H1 (cell line): Measurements from ENCODE around the gene MALSU1. TPM values are rescaled to one million over a fixed set of nuclear protein-coding genes. Genes with fewer than 3 reads are reported as not detected.

Experiments used
- CTCF ChIA-PET: fragments of 300-600 bp; sonication (Branson Sonifier 250); formaldehyde crosslinking; loops from one replicate; lab custom pipeline; 2021; ENCODE audit not compliant: partially characterized antibody; lab: Charles Lee
- POLR2A ChIA-PET: fragments of 300-600 bp; sonication (Branson Sonifier 250); formaldehyde crosslinking; loops from one replicate; lab custom pipeline; 2021; ENCODE audit warnings: inconsistent platforms; ENCODE audit not compliant: partially characterized antibody; lab: Charles Lee
- DNase-seq, 2 experiments: peaks; one replicate each; pipeline versions ENCODE4 v3.0.0 to v3.0.0-alpha.2; 2010 to 2022; ENCODE audit warnings: low spot score in 2 of 2, low read depth in 1 of 2, mixed read lengths in 1 of 2
- FAIRE-seq: peaks from 2 replicates; lab custom pipeline; 2011; peaks lifted over from hg19 to GRCh38; lab: Jason Lieb, UNC
- H2AFZ ChIP-seq: 2 replicates; pipeline ENCODE4 v1.8.1; 2012; ENCODE audit warnings: low read length, inconsistent platforms
- H2AK5ac ChIP-seq: 2 replicates; pipeline ENCODE4 v1.6.1; 2013; ENCODE audit warnings: low read depth, low read length
- H2BK120ac ChIP-seq: replicated peaks from 2 replicates; pipeline ENCODE3; 2013; ENCODE audit warnings: low read depth, low read length, inconsistent platforms
- H2BK12ac ChIP-seq: 2 replicates; pipeline ENCODE4 v1.6.1; 2013; ENCODE audit warnings: low read depth, low read length
- H2BK15ac ChIP-seq: 2 replicates; pipeline ENCODE4 v1.6.1; 2013; ENCODE audit warnings: low read length
- H2BK20ac ChIP-seq: 2 replicates; pipeline ENCODE4 v1.6.1; 2013; ENCODE audit warnings: low read length
- H2BK5ac ChIP-seq: 2 replicates; pipeline ENCODE4 v1.6.1; 2013; ENCODE audit warnings: low read depth, low read length
- H3K14ac ChIP-seq: 2 replicates; pipeline ENCODE4 v1.6.1; 2013; ENCODE audit warnings: inconsistent platforms; ENCODE audit not compliant: insufficient read length
- H3K18ac ChIP-seq: 2 replicates; pipeline ENCODE4 v1.6.1; 2013; ENCODE audit warnings: low read length; ENCODE audit errors: extremely low read depth
- H3K23ac ChIP-seq: 2 replicates; pipeline ENCODE4 v1.6.1; 2013; ENCODE audit warnings: inconsistent platforms; ENCODE audit not compliant: insufficient read length
- H3K23me2 ChIP-seq: 2 replicates; pipeline ENCODE4 v1.6.1; 2013; ENCODE audit warnings: low read depth, low read length
- H3K27ac ChIP-seq: 2 replicates; pipeline ENCODE4 v1.6.1; 2011; ENCODE audit warnings: low read depth, low read length, inconsistent platforms
- H3K27me3 ChIP-seq, 4 experiments: replicated peaks in 1 of 4; 1 replicate in 1 of 4; 2 replicates in 3 of 4; pipeline versions ENCODE4 v1.6.1 to v1.8.1; 2011 to 2013; ENCODE audit warnings: low read length in 3 of 4, mild to moderate bottlenecking in 3 of 4, inconsistent platforms in 2 of 4, mixed read lengths in 2 of 4, moderate library complexity in 1 of 4; ENCODE audit not compliant: control insufficient read depth in 3 of 4, insufficient read depth in 3 of 4; ENCODE audit errors: extremely low read depth in 1 of 4
- H3K36me3 ChIP-seq, 4 experiments: 2 replicates each; pipeline versions ENCODE4 v1.6.1 to v1.8.1; 2011 to 2013; ENCODE audit warnings: mild to moderate bottlenecking in 4 of 4, low read length in 3 of 4, moderate library complexity in 2 of 4, control low read depth in 1 of 4, inconsistent platforms in 1 of 4; ENCODE audit not compliant: insufficient read depth in 4 of 4, control insufficient read depth in 2 of 4
- H3K4ac ChIP-seq: replicated peaks from 2 replicates; pipeline ENCODE3; 2013; ENCODE audit warnings: low read length, low read depth, mixed read lengths, inconsistent platforms; ENCODE audit not compliant: insufficient read length
- H3K4me1 ChIP-seq, 4 experiments: replicated peaks in 1 of 4; 1 replicate in 1 of 4; 2 replicates in 3 of 4; pipeline versions ENCODE4 v1.6.1 to v1.8.1; 2011 to 2013; ENCODE audit warnings: low read length in 3 of 4, inconsistent platforms in 2 of 4, mixed read lengths in 1 of 4; ENCODE audit not compliant: insufficient read depth in 4 of 4, control insufficient read depth in 3 of 4
- H3K4me2 ChIP-seq, 2 experiments: 2 replicates each; pipeline versions ENCODE4 v1.6.1 to v1.8.1; 2011 to 2013; ENCODE audit warnings: low read depth in 2 of 2, low read length in 2 of 2, control low read depth in 1 of 2, inconsistent platforms in 1 of 2, mild to moderate bottlenecking in 1 of 2; ENCODE audit not compliant: insufficient read depth in 1 of 2
- H3K4me3 ChIP-seq, 4 experiments: fragments of 200-600, 300-600 bp in 1 of 4; sonication (generic), shearing (Covaris generic), sonication (Bioruptor Twin) in 1 of 4; 2 replicates each; pipeline versions ENCODE4 v1.5.1 to v1.8.1; 2011 to 2016; ENCODE audit warnings: low read length in 4 of 4, low read depth in 3 of 4, control low read depth in 2 of 4, inconsistent platforms in 2 of 4, mild to moderate bottlenecking in 2 of 4, mixed read lengths in 1 of 4, moderate library complexity in 1 of 4; ENCODE audit not compliant: insufficient read depth in 2 of 4; ENCODE audit errors: extremely low read depth in 1 of 4
- H3K56ac ChIP-seq: replicated peaks from 2 replicates; pipeline ENCODE3; 2013; ENCODE audit warnings: low read depth, mild to moderate bottlenecking, mixed read lengths, low read length, inconsistent platforms; ENCODE audit not compliant: insufficient read length
- H3K79me1 ChIP-seq: 2 replicates; pipeline ENCODE4 v1.6.1; 2013; ENCODE audit warnings: low read depth, low read length, control low read depth
- H3K79me2 ChIP-seq, 2 experiments: 2 replicates each; pipeline versions ENCODE4 v1.6.1 to v1.8.1; 2012 to 2013; ENCODE audit warnings: low read length in 2 of 2, mild to moderate bottlenecking in 2 of 2, inconsistent platforms in 1 of 2; ENCODE audit not compliant: insufficient read depth in 2 of 2, control insufficient read depth in 1 of 2
- H3K9ac ChIP-seq, 4 experiments: replicated peaks in 1 of 4; 1 replicate in 1 of 4; 2 replicates in 3 of 4; pipeline versions ENCODE4 v1.6.1 to v1.8.1; 2011 to 2013; ENCODE audit warnings: low read depth in 3 of 4, low read length in 3 of 4, control low read depth in 2 of 4, mild to moderate bottlenecking in 2 of 4, moderate library complexity in 2 of 4, inconsistent platforms in 1 of 4; ENCODE audit errors: extremely low read depth in 1 of 4
- H3K9me3 ChIP-seq, 2 experiments: 2 replicates each; pipeline versions ENCODE4 v1.6.1 to v1.8.1; 2012 to 2013; ENCODE audit warnings: mild to moderate bottlenecking in 2 of 2, moderate library complexity in 2 of 2, control low read depth in 1 of 2, inconsistent platforms in 1 of 2, low read depth in 1 of 2, low read length in 1 of 2, mixed read lengths in 1 of 2; ENCODE audit not compliant: insufficient read depth in 2 of 2
- H4K20me1 ChIP-seq, 2 experiments: replicated peaks in 1 of 2; 2 replicates each; pipeline versions ENCODE3 to v1.8.1; 2011 to 2013; ENCODE audit warnings: inconsistent platforms in 2 of 2, low read length in 2 of 2, mild to moderate bottlenecking in 1 of 2; ENCODE audit not compliant: insufficient read depth in 2 of 2, control insufficient read depth in 1 of 2
- H4K5ac ChIP-seq: 2 replicates; pipeline ENCODE4 v1.6.1; 2013; ENCODE audit warnings: low read length, low read depth, mixed read lengths, inconsistent platforms; ENCODE audit not compliant: insufficient read length
- H4K8ac ChIP-seq: 2 replicates; pipeline ENCODE4 v1.8.0; 2013; ENCODE audit warnings: mild to moderate bottlenecking, moderate library complexity, low read length, inconsistent platforms; ENCODE audit not compliant: insufficient read depth; ENCODE audit errors: extremely low read depth
- H4K91ac ChIP-seq: replicated peaks from 2 replicates; pipeline ENCODE3; 2013; ENCODE audit warnings: low read length, mixed read lengths, inconsistent platforms; ENCODE audit not compliant: insufficient read length
- BACH1 ChIP-seq: IDR thresholded peaks from 2 replicates; pipeline ENCODE4 v1.6.1; 2012; ENCODE audit warnings: low read length, improper control_type of control experiment
- BRCA1 ChIP-seq: IDR thresholded peaks from 2 replicates; pipeline ENCODE4 v1.6.1; 2012; ENCODE audit warnings: low read depth, low read length, improper control_type of control experiment
- CHD2 ChIP-seq: IDR thresholded peaks from 2 replicates; pipeline ENCODE4 v1.6.1; 2012; ENCODE audit warnings: low read length, improper control_type of control experiment
- CTBP2 ChIP-seq: IDR thresholded peaks from 2 replicates; pipeline ENCODE4 v1.7.0; 2011; ENCODE audit warnings: borderline replicate concordance, mild to moderate bottlenecking, moderate library complexity, mixed read lengths, low read length; ENCODE audit not compliant: insufficient read depth, insufficient read length
- NANOG ChIP-seq: IDR thresholded peaks from 2 replicates; pipeline ENCODE4 v1.6.1; 2011; ENCODE audit warnings: low read length, low read depth, mild to moderate bottlenecking, inconsistent platforms; ENCODE audit not compliant: insufficient read depth, poor library complexity, severe bottlenecking
- PHF8 ChIP-seq: fragments of 200-600 bp; sonication (generic); conservative IDR thresholded peaks from 2 replicates; pipeline ENCODE4 v1.7.1; 2012; ENCODE audit warnings: low read depth, mild to moderate bottlenecking, inconsistent platforms, low read length, moderate library complexity
- POLR2A ChIP-seq, 2 experiments: IDR thresholded peaks; 1 replicate in 1 of 2; 2 replicates in 1 of 2; pipeline ENCODE4 v1.6.1; 2011; ENCODE audit warnings: low read depth in 2 of 2, low read length in 2 of 2, mild to moderate bottlenecking in 2 of 2; ENCODE audit errors: control extremely low read depth in 1 of 2
- RFX5 ChIP-seq: IDR thresholded peaks from 2 replicates; pipeline ENCODE4 v1.6.1; 2011; ENCODE audit warnings: low read depth, low read length, improper control_type of control experiment, borderline replicate concordance
- RNF2 ChIP-seq: fragments of 200-900, 300-1000 bp; sonication (generic); IDR thresholded peaks from 2 replicates; pipeline ENCODE4 v1.7.1; 2016; ENCODE audit warnings: borderline replicate concordance, low read depth, mild to moderate bottlenecking, antibody characterized with exemption, low read length; ENCODE audit not compliant: poor library complexity, severe bottlenecking; ENCODE audit errors: missing control alignments
- SAP30 ChIP-seq: fragments of 300-600 bp; sonication (generic); IDR thresholded peaks from 2 replicates; pipeline ENCODE4 v1.7.1; 2012; ENCODE audit warnings: low read length, moderate library complexity, mild to moderate bottlenecking, inconsistent platforms; ENCODE audit not compliant: insufficient read depth, insufficient replicate concordance
- SIRT6 ChIP-seq: IDR thresholded peaks from one replicate; pipeline ENCODE4 v1.7.1; 2012; ENCODE audit warnings: low read length, inconsistent platforms
- SIX5 ChIP-seq: IDR thresholded peaks from 2 replicates; pipeline ENCODE4 v1.6.1; 2011; ENCODE audit warnings: mild to moderate bottlenecking, low read depth, low read length
- SP1 ChIP-seq: IDR thresholded peaks from 2 replicates; pipeline ENCODE4 v1.6.1; 2011; ENCODE audit warnings: low read depth, low read length
- SP2 ChIP-seq: IDR thresholded peaks from 2 replicates; pipeline ENCODE4 v1.6.1; 2012; ENCODE audit warnings: mild to moderate bottlenecking, low read length, inconsistent platforms
- TEAD4 ChIP-seq: IDR thresholded peaks from 2 replicates; pipeline ENCODE4 v1.6.1; 2012; ENCODE audit warnings: low read depth, low read length, inconsistent platforms, mixed read lengths
- WGBS, 2 experiments: shearing (Covaris generic) in 1 of 2; methylation state at CpG; one replicate each; pipeline versions ENCODE4 v1.1.6 to v1.1.7; 2013 to 2015; ENCODE audit warnings: low lambda C conversion rate in 2 of 2, mixed read lengths in 2 of 2, inconsistent platforms in 1 of 2, low coverage in 1 of 2, missing lambda C conversion rate in 1 of 2; ENCODE audit not compliant: insufficient replicate concordance in 2 of 2, insufficient coverage in 1 of 2, insufficient read length in 1 of 2; ENCODE audit errors: extremely low coverage in 1 of 2, missing lambda C conversion rate in 1 of 2; 5-methylcytosine and 5-hydroxymethylcytosine counted together
- polyA plus RNA-seq, 7 experiments: library from polyadenylated mRNA; depleted of rRNA in 3 of 7; stranded (reverse) in 5 of 7; unstranded in 2 of 7; fragments of >200 nt in 5 of 7; fragments of 200-250 nt in 2 of 7; gene quantifications; 1 replicate in 5 of 7; 2 replicates in 1 of 7; 4 replicates in 1 of 7; pipeline versions ENCODE4 v1.2.1 to v1.2.3, GENCODE V29; 2011 to 2013; ENCODE audit warnings: missing spikeins in 2 of 7, mixed read lengths in 2 of 7
- total RNA-seq: library from RNA; stranded (reverse); fragmentation: NEBNext Ultra II Directional; extraction: Animal tissue kit (Norgen Biotek cat#: 25700); gene quantifications from 2 replicates; pipeline ENCODE4 v1.2.1, GENCODE V29; 2021

The MALSU1 gene
- total and polyA plus RNA-seq, 2 of the 8 experiments (the other 6 are each of a cell fraction or from before 2014, with no cell fraction given): 73.5 to 84.0 TPM

DNA sequence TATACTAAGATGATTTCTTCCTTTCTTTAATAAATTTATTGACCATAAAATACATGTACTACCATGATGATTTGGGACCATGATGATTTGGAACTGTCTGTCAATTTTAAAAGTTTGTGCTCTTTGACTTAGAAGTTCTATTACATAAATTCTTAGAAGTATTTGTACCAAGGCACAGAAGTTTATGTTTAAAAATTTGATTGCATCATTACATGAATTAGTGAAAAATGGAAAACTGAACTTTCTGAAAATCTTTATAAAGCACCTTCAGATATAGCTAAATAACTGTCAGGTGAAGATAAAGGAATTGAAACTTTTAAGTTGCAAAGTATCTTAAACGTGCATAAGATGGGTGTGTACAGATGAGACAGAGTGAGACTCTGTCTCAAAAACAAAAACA is 32.0 kb downstream of the MALSU1 start:
- no peak overlapping the region for H3K27ac ChIP-seq
- H3K14ac ChIP-seq: no peak overlapping the region
- H2BK12ac ChIP-seq: no peak overlapping the region
- no peak overlapping the region for H2AK5ac ChIP-seq
- H3K56ac ChIP-seq: no peak overlapping the region
- no peak overlapping the region for H2BK20ac ChIP-seq
- no peak overlapping the region for H2BK120ac ChIP-seq
- H2BK5ac ChIP-seq: no peak overlapping the region
- no peaks in the 10 kb centered on the region for H3K27me3 ChIP-seq
- WGBS, 2 experiments: 89% methylated on average over 1 of the region's 1 CpG; no CpG with 5 or more reads in 1 of the 2 experiments
- FAIRE-seq (no peak), DNase-seq (no peak)
- no peak overlapping the region for H3K4me2 ChIP-seq
- H3K23me2 ChIP-seq: no peaks in the 10 kb centered on the region
- no peak overlapping the region for H2AFZ ChIP-seq
- no peak overlapping the region for H3K18ac ChIP-seq
- peaks cover 12 to 76% (median 53%) of the 10 kb centered on the region in 4 experiments for H3K36me3 ChIP-seq
- POLR2A ChIA-PET: interaction anchor here (1.1 kb wide), 1 partner anchor 39 kb away, joined by 3 read pairs; no protein-coding TSS in a partner anchor
- no peaks in the 10 kb centered on the region for H3K79me1 ChIP-seq
- no peak overlapping the region for H3K9ac ChIP-seq
- no peak overlapping the region for H3K4me3 ChIP-seq
- H4K91ac ChIP-seq: no peak overlapping the region
- H3K4me1 ChIP-seq: no peaks in the 10 kb centered on the region
- H4K20me1 ChIP-seq: peaks cover 0 to 3% of the 10 kb centered on the region in 2 experiments
- no peak overlapping the region for H4K5ac ChIP-seq
- CTCF ChIA-PET: interaction anchor here (1.2 kb wide), 1 partner anchor 15 kb away, joined by 5 read pairs; no protein-coding TSS in a partner anchor
- no peak overlapping the region for H3K4ac ChIP-seq
- no peak overlapping the region for H4K8ac ChIP-seq
- peaks cover 0 to 19% of the 10 kb centered on the region in 2 experiments; a peak in 2 of 4 replicates for H3K79me2 ChIP-seq
- no peak overlapping the region for H2BK15ac ChIP-seq
- no peak overlapping the region for H3K23ac ChIP-seq
- peaks cover 0 to 2% of the 10 kb centered on the region in 2 experiments; a peak in 1 of 4 replicates for H3K9me3 ChIP-seq
- no peak for TF ChIP-seq CHD2
- TF ChIP-seq SP2: no peak
- TF ChIP-seq POLR2A (IDR thresholded peaks at IDR 0.05; ENCODE audit: control extremely low read depth in 1 of 2, low read depth in 2 of 2, low read length in 2 of 2): no peak
- TF ChIP-seq RFX5: no peak
- no peak for TF ChIP-seq BRCA1
- TF ChIP-seq NANOG: no peak
- TF ChIP-seq SIRT6: no peak
- no peak for TF ChIP-seq RNF2
- no peak for TF ChIP-seq CTBP2
- no peak for TF ChIP-seq PHF8
- TF ChIP-seq SP1: no peak
- no peak for TF ChIP-seq TEAD4
- no peak for TF ChIP-seq BACH1
- TF ChIP-seq SAP30: no peak
- TF ChIP-seq SIX5: no peak
